Frontal cortex (tissue), 4 donors: ENCODE data around the gene PAN2. TPM values are rescaled to one million over a fixed set of nuclear protein-coding genes. Genes with fewer than 3 reads are reported as not detected.
"Not testable (repeated sequence)": the region's sequence is repeated elsewhere in the genome, so short reads cannot be mapped to it uniquely, and the experiment has no call there.

Source experiments
- DNase-seq, 2 donors: peaks; one replicate each; pipeline ENCODE4 v3.0.0; 2012; ENCODE audit warnings: low spot score in 2 of 2
- FAIRE-seq: peaks from 2 replicates; lab custom pipeline; 2012; peaks lifted over from hg19 to GRCh38; lab: Jason Lieb, UNC
- total RNA-seq: library from RNA; depleted of rRNA; stranded (reverse); fragments of >200 nt; gene quantifications from one replicate; pipeline ENCODE4 v1.2.3, GENCODE V29; 2014
- donor health status: control.
- donor health status: control.
- donor health status: control.

PAN2 gene
- total RNA-seq, 1 donor from 2014 or later: 24.5 TPM

DNA sequence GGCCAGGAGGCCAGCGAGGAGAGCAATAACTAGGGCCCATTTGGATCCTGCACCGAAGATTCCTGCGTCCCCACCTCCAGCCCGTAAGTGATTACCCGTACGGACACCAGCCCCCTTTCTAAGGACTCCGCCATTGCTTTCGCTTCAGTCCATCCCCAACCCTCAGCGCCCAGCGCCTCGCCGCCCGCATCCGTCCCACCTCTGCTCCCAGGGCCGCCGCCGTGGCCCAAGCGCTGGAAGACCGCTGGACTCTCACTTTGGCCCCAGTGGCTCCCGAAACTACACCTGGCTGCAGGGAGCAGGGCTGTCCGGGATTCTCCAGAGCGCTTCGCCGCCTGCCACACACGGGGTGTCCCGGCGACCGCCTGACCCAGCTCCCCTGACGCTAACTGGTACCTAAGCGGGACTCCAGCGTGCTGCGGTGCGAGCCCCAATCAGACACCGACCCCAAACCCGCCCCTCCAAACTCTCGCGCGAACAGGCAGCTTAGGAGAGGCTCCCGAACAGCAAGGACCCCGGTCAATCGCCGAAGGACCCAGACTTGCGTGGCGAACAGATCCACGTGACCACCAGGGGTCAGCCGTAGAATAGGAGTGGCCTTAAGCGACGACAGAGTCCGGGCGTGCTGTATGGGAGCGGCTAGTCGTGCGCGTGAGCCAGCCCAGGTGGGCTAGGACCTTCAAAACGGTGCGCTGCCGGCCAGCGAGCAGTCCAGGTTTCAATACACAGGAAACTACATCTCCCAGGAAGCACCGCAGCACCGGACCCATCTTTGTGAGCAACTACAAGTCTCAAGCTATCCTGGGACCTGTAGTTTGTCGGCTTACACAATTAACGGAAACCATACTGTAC, 18.0 kb downstream of the PAN2 start, which contains the start of gene CNPY2:
Gene CNPY2, minus strand, starts transcription at position 367 of the 852 bp plus-strand sequence. CDS start 771 bp downstream, outside the sequence.
- no peak for FAIRE-seq
- DNase-seq: peak; percentile 72 to 88

DNA sequence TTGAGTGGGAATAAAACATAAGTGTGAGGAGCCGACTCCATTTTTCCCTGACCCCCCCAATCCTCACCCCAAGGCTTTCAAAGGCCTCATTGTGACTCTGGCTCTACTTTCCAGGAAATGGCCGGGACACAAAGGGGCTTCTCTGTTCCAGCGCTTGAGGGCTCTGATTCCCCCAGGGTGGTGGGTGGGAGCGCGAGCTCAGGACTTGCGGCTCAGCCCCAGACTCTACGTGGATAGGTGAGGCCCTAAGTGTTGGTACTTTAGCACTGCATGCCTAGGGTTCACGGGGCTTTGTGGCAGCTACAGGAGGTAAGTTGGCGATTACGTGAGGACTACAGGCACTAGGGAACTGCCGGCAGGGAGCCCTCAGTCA, 18.6 kb downstream of the PAN2 start:
- DNase-seq (peak; percentile 44 to 45), FAIRE-seq (no peak)

DNA sequence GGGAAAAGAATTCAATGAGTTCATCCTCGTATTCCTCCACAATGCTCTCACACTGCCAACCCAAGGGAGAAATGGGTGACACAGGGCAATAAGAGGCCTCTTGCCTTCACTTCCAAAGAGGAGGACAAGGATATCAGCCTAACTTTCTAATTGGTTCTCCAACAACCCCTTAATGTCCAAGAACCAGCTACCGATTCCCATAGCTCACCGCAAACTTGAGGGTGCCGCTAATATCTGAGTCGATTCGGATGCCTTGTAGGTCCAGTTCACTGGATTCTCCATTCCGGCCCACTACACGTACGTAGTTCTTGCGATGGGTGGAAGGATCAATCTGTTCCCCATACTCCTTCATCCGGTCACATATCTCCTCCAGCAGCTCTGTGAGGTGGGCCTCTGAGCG, 22.8 kb downstream of the PAN2 start:
- DNase-seq: no peak
- no peak for FAIRE-seq

DNA sequence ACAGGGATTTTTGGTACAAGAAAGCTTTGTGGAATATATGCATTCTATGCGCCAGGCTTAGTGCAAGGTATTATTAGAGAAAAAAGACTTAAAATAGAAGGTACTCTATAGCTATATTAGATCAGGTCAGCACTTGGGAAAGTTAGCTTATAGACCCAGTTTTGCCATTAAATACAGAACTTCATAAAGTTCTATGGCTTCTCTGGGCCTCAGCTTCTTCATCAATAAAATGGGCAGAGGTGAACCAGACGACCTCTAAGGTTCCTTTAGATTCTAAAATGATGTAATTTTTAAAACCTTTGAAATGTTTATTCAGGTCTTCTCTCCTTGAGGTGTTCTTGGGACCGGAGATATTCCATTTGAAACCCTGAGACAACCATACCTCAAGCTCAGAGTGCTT, 25.1 kb downstream of the PAN2 start:
- DNase-seq: no peak
- no peak for FAIRE-seq

DNA sequence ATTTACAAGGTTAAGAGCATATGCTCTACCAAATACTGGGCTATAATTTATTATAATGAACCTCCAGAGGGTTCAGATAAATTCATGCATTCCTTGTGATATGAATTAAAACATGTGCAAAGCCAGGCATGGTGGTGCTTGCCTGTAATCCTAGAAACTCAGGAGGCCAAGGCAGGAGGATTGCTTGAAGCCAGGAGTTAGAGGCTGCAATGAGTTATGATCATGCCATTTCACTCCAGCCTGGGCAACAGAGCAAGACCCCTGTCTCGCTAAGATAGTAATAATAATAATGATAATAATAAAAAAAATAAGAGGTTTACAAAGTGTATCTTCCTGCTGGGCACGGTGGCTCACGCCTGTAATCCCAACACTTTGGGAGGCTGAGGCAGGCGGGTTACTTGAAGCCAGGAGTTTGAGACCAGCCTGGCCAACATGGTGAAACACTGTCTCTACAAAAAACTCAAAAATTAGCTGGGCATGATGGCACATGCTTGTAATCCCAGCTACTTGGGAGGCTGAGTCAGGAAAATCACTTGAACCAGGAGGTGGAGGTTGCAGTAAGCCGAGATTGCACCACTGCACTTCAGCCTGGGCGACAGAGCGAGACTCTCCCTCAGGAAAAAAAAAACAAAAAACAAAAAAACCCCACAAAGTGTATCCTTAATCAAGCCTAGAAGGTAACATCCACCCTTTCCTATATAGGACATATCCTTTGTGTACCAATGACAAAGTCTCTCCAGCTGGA, 26.4 kb downstream of the PAN2 start:
- FAIRE-seq: no peak
- DNase-seq: no peak

DNA sequence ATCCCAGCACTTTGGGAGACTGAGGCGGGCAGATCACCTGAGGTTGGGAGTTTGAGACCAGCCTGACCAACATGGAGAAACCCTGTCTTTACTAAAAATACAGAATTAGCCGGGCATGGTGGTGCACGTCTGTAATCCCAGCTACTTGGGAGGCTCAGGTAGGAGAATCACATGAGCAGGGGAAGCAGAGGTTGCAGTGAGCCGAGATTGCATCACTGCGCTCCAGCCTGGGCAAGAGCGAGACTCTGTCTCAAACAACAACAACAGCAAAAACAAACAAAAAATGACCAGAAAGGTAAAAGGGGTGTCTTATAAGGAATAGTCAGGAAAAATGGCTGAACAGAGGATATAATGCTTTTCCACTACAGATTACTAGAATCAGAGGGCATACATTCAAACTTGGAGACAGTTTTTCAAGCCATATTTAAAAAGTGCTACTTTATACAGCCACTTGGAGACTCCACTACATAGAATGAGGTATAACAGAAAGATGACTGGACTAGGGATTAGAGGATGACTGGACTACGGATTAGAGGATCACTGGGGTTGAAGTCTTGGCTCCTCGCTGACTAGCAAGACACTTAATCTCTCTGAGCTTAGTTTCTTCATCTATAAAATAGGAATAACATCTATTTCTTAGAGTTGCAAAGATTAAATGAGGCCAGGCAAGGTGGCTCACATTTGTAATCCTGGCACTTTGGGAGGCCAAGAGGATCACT, 28.8 kb downstream of the PAN2 start:
- FAIRE-seq (no peak), DNase-seq (no peak)

DNA sequence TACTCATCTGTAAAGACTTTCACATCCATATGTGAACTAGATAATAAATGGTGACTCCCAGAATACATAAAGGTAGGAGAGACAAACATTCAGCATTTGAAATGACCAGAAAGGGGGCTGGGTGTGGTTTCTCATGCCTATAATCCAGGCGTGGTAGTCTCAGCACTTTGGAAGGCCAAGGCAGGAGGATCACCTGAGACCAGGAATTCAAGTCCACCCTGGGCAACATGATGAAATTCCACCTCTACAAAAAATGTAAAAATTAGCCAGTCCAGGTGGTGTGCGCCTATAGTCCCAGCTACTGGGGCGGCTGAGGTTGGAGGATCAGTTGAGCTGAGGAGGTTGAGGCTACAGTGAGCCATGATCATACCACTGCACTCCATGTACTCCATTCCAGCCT, 29.5 kb downstream of the PAN2 start:
- no peak for FAIRE-seq
- no peak for DNase-seq

DNA sequence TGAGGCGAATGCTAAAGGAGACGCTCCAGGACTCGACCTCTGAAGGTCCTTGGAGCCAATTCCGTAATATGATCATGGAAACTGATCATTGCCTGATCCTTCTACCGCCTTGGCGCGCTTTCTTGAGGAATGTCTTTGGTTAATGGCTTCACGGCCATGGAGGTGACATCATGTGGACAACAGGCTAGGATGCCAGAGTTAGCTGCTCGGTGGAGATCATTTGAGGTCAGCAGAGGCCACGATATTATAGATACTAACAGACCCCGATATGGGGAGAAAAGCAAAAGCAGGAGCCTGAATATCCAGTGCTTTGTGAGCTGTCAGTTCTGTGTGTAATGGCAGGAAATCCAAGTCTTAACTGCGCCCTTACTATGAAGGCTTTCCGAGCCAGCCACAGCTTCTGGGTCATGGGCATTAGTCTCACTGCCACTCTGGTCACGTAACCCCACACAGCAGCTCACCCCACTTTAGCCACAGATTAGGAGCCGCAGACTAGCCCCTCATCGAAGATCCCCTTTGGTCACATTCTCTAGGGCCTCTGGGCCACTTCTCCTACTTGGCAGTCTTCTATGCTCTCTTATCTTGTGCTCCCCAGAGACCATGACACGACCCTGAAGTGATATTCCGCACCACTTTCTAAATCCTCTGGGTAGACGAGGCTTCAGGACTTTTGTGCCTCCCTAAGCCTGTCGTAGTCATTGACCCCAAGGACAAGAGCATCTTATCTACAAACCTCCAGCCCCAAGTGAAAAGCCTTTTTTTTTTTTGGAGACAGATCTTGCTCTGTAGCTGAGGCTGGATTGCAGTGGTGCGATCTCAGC, 32.9 kb downstream of the PAN2 start:
- DNase-seq: no peak
- FAIRE-seq: no peak

DNA sequence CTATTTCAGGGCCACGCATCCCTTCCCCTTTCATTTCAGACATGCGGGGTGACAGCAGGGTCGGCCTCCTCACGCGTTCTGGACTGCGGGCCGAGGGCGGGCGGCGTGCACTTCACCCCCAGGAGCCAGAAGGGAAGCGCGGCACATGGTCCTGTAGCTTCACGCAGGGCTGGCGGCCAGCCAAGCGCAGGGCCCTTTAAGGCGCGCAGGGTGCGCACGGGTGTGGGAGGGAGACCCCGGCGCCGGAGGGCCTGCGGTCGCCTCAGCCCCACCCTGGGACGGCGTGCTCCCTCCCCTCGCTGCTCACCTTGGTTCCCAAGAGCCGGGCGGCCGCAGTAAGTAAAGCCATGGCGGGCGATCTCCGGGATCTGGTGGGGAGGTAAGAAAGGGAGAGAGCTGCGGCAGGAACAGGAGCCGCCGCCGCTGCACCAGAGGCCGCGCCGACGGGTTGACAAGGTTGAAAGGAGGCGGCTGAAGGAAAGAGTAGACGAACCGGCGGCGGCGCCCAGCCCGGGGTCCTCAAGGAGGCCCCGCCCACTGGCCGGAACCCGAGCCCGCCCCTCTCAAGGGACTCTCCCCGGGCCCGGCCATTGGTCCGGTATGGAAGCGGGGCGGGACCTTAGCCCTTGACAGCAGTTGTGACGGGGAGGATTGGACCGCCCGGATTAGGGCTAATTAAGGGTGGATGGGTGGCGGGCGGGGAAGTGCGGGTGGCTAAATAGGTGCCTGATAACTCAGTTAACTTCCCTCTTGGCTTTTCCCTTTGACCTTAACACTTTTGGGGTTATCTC, 33.8 kb downstream of the PAN2 start, which contains the start of gene CS:
Gene CS, minus strand, starts transcription at position 478 of the 791 bp plus-strand sequence. Its CDS starts 129 bp downstream, at position 349.
- FAIRE-seq (peak; percentile 52), DNase-seq (peak; percentile 89 to 94)

DNA sequence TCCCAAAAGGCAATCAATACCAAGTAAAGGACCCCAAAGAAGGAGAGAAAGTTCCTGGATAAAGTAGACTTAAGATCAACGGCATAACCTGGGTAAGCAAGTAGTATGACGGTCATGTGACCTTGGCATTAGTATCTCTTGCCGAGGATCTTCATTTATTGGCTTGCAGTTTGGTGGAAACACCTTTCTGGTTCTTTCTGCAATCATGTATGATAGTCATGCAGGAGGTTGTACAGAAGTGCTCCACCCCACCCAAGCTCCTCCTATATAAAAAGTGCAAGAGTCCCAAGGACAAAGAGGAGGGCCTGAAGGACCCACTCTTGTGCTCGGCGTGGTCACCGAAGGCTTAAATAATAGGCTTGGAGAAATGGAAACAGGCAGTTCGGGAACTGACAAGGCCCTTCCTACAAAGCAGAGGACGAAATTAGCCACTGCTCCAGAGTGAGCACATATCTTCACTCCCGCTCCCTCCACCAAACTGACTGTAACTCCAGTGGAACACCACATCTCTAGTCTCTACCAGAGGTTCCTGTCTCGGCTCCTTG, 34.4 kb downstream of the PAN2 start:
- FAIRE-seq (no peak), DNase-seq (no peak)

DNA sequence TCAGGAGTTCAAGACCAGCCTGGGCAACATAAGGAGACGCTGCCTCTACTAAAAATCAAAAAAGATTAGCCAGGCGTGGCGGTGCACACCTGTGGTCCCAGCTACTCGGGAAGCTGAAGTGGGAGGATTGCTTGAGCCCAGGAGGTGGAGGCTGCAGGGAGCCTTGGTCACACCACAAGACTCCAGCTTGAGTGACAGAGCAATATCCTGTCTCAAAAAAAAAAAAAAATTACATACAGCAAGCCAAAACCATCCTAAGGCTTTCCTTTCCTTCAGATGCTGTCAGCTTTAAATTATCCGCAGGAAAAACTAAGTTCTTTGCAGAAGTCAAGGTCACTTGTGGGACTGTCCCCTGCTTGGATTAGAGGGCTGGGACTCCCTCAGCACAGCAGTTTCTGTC, 35.0 kb downstream of the PAN2 start:
- DNase-seq: no peak
- FAIRE-seq: no peak

DNA sequence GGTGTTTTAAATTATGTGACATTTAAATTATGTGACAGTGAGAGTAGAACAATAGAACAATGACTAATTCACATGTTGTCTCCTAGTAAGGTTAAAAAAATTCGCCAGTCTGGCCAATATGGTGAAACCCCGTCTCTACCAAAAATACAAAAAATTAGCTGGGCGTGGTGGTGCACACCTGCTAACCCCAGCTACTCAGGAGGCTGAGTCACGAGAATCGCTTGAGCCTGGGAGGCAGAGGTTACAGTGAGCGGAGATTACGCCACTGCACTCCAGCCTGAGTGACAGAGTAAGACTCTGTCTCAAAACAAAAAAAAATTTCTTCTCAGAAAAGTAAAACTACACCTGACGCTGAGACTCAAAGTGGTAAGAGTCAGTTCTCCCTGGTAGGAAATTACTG, 36.4 kb downstream of the PAN2 start:
- FAIRE-seq (no peak), DNase-seq (no peak)

DNA sequence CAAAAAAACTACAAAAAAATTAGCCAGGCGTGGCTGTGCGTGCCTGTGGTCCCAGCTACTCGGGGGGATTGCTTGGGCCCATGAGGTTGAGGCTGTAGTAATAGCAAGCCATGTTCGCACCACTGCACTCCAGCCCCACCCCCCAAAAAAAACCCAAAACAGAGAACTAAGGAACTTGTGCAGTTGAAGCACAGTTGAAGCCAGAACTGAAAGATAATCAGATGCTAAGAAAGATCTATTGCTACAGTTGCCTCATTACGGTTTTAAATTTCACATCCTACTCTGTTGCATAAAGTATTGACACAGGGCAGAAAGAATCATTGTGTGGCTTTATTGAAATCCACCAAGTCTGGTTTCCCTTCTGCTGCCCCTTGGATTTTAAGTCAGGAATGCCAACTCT, 37.5 kb downstream of the PAN2 start:
- FAIRE-seq (no peak), DNase-seq (no peak)

DNA sequence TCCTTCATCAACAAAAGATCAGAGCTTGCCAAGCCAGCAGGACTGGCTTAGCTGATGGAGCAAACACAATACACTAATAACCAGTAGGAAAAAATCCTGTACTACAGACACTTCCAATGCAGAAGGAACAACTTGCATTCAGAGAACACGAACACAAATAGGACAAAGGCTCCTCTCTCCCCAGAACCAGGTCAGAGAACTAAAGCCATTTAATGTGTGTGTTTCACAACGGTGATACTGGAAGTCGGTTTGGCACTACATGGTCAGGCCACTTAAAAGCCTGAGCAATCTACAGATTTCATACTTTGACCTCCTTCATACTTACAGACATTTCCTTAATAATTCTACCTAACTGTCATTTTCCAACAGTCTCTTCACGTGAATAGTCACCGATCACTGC, 40.0 kb downstream of the PAN2 start:
- no peak for FAIRE-seq
- no peak for DNase-seq

DNA sequence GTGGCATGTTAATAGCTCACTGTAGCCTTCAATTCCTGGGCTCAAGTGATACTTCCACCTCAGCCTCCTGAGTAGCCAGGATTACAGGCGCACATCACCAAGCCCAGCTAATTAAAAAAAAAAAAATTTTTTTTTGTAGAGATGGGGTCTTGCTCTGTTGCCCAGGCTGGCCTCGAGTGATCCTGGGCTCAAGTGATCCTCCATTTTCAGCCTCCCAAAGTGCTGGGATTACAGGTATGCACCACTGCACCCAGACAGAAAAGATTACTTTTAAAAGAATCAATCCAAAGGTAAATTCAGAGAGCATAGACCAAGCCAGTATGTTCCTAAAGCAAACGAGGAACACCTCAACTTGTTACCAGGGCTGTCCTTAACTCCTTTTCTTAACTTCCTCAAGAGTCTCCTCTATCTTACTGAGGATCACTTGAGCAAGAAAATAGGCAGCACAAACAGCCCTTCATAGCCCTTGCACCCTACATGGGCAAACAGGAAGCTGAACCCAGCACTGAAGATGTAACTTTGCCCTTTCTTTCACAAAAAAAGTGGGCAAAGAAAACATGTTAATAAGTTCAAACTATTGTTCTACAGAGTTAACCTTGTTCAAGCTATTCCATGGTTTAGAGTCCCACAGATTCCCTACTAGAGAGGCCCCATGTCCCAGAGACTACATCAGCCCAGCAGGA, 45.0 kb downstream of the PAN2 start:
- DNase-seq: no peak
- FAIRE-seq: no peak

DNA sequence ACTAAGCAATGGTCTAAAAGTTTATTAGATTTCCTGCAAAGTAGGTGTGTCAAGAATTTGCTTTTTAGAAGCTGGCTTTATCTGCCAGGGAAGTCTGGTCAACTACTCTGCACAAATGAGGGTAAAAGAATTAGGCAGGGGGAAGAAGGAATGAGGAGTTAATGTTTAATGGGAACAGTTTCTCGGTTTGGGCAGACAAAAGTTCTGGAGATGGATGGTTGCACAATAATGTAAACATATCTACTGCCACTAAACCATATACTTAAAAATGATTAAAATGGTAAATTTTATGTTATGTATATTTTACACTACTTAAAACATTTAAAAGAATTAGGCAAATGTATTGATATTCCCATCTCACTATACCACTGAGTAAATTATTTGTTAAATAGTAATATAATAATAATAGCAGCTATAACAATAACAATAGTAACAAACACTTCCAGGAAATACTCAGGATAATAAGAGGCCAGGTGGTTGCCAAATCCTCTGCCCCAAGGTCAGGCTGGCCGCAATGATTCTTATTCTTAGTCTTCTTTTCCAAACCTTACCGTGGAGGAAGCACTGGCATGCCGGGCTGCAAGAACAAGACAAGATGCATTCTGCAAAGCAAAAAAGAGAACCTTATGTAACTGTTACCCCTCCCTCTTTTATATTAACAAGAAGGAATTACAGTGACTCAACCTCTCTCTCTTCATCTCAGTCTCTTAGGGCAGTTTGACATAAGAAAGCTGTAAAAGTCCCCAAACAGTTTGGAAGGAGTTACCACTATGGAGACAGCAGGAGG, 47.6 kb downstream of the PAN2 start:
- DNase-seq (no peak), FAIRE-seq (no peak)

DNA sequence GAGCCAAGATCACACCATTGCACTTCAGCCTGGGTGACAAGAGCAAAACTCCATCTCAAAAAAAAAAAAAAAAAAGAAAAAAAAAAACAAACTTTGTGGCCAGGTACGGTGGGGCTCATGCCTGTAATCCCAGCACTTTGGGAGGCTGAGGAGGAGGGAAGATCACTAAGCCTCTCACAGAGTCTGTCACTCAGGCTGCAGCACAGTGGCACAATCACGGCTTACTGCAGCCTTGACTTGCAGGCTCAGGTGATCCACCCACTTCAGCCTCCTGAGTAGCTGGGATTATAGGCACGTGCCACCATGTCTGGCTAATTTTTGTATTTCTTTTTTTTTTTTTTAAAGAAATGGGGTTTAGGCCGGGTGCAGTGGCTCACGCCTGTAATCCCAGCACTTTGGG, 49.5 kb downstream of the PAN2 start:
- not testable (repeated sequence) for FAIRE-seq, DNase-seq
